Activated B cell treated with CpG ODN at 0.5 μM for 24 hours (primary cell): ENCODE results near the gene GTPBP1. TPM values are rescaled to one million over a fixed set of nuclear protein-coding genes. Genes with fewer than 3 reads are reported as not detected.

Experiments
- ATAC-seq: fragments of 200-7000 bp; cut with Tn5 transposase; one replicate; pipeline ENCODE4 v1.10.0; 2021; ENCODE audit warnings: low read depth, mild to moderate bottlenecking, moderate library complexity
- CTCF ChIA-PET: fragments of 350-600 bp; sonication (Branson Sonifier 250); formaldehyde crosslinking; loops from one replicate; lab custom pipeline; 2021; ENCODE audit warnings: antibody characterized with exemption; lab: Charles Lee
- POLR2A ChIA-PET: fragments of 350-600 bp; sonication (Branson Sonifier 250); formaldehyde crosslinking; loops from one replicate; lab custom pipeline; 2021; ENCODE audit warnings: antibody characterized with exemption; lab: Charles Lee
- DNase-seq: peaks from one replicate; pipeline ENCODE4 v3.0.0; 2022
- H3K27ac Mint-ChIP-seq: one replicate; pipeline ENCODE4 v1.8.0; 2020; ENCODE audit warnings: mixed read lengths
- H3K27me3 Mint-ChIP-seq: one replicate; pipeline ENCODE4 v1.8.0; 2021; ENCODE audit warnings: mixed read lengths
- H3K36me3 Mint-ChIP-seq: one replicate; pipeline ENCODE4 v1.8.0; 2021; ENCODE audit warnings: low read depth, mixed read lengths
- H3K4me1 Mint-ChIP-seq: one replicate; pipeline ENCODE4 v1.8.0; 2021; ENCODE audit warnings: mixed read lengths
- H3K4me3 Mint-ChIP-seq: one replicate; pipeline ENCODE4 v1.8.0; 2020; ENCODE audit warnings: mild to moderate bottlenecking, mixed read lengths
- H3K9me3 Mint-ChIP-seq: one replicate; pipeline ENCODE4 v1.8.0; 2020; ENCODE audit warnings: mixed read lengths
- intact Hi-C: fragments of 100-400 bp; cut with micrococcal nuclease; formaldehyde crosslinking; loops from one replicate; pipeline ENCODE4 v1.15.1; 2024
- total RNA-seq: library from RNA; stranded (reverse); gene quantifications from 2 replicates; pipeline ENCODE4 v1.2.3, GENCODE V29; 2022
- TF ChIP-seq, protein P1 (sequence below): fragments of 200-600 bp; IDR thresholded peaks from one replicate; pipeline ENCODE4 v1.8.0; 2022; ENCODE audit warnings: antibody characterized with exemption, mild to moderate bottlenecking

GTPBP1 gene
- total RNA-seq, 1 donor from 2014 or later: 103 TPM

DNA sequence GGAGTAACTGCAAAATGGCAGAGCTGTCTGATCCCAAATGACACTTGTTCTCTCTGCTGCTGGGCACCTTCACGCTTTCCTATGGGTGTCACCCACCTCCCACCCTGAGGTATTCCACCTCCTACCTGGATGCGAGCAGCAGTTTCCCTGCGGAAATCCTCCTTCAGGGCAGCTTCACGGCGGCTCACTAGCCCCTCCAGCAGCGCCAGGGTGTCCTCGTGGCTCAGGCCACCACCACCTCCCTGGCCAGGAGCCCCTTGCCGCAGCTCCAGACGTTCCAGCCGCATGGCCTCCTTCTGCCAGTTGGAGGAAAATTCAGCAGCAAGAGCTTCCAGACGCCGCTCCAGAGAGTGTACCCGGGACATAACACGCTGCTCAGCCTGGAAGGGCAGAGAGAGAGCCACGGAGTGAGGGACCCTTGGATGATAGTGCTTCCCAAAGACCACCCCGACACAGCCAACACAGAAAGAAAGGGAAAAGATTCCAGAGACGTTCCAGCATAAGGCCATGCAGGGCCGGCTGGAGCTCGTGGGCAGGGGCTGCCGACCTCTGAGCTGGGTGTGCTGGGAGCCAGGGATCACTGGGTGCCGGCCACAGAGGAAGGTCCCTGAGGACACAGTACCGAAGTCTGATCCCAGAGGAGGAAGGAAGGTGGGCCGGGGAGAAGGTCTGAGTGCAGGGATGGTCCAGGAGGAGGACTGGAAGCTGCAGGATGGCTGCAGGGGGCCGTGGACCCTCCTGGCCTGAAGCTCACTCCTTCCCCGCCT is 36.6 kb downstream of the GTPBP1 start:
- Mint-ChIP-seq H3K9me3 (no peaks in the 10 kb centered on the region), H3K4me1 (no peaks in the 10 kb centered on the region), H3K27me3 (no peaks in the 10 kb centered on the region), H3K36me3 (peaks cover 91% of the 10 kb centered on the region), H3K4me3 (no peak overlapping the region), H3K27ac (no peak overlapping the region)
- ChIA-PET CTCF (interaction anchor here (1.4 kb wide), 1 partner anchor 9 kb away, joined by 6 read pairs; no protein-coding TSS in a partner anchor), POLR2A (interaction anchor here (0.6 to 2.0 kb wide), 4 partner anchors 9 to 495 kb away, joined by 3 to 12 read pairs (median 4); no protein-coding TSS in a partner anchor)
- TF ChIP-seq, protein P1, sequence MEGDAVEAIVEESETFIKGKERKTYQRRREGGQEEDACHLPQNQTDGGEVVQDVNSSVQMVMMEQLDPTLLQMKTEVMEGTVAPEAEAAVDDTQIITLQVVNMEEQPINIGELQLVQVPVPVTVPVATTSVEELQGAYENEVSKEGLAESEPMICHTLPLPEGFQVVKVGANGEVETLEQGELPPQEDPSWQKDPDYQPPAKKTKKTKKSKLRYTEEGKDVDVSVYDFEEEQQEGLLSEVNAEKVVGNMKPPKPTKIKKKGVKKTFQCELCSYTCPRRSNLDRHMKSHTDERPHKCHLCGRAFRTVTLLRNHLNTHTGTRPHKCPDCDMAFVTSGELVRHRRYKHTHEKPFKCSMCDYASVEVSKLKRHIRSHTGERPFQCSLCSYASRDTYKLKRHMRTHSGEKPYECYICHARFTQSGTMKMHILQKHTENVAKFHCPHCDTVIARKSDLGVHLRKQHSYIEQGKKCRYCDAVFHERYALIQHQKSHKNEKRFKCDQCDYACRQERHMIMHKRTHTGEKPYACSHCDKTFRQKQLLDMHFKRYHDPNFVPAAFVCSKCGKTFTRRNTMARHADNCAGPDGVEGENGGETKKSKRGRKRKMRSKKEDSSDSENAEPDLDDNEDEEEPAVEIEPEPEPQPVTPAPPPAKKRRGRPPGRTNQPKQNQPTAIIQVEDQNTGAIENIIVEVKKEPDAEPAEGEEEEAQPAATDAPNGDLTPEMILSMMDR: no peak
- DNase-seq (no peak), ATAC-seq (no peak)
- intact Hi-C loops: no loop called here

DNA sequence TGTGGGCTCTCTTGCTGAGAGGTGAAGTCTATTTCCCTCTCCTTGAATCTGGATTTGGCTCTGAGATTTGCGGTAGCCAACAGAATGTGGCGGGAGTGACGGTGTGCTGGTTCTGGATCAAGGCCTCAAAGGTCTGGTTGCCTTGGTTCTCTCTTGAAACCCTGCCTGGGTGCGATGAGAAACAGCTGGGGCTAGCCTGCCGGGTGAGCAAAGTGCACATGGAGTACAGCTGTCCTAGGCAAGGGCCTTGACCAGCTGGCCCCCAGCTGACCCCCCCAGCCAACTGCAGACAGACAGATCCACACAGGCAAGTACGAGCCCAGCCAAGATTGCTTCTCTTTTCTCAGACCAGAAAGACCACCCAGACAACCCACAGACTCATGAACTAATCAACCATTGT is 39.2 kb downstream of the GTPBP1 start:
- DNase-seq (no peak), ATAC-seq (no peak)
- TF ChIP-seq, protein P1: no peak
- Mint-ChIP-seq H3K27me3 (no peaks in the 10 kb centered on the region), H3K27ac (peak overlapping the region; percentile 70), H3K36me3 (peaks cover 91% of the 10 kb centered on the region), H3K4me1 (peaks cover 7% of the 10 kb centered on the region), H3K4me3 (no peak overlapping the region), H3K9me3 (no peaks in the 10 kb centered on the region)
- intact Hi-C loops: no loop called here
- ChIA-PET POLR2A (interaction anchor here (1.3 kb wide), 1 partner anchor 63 kb away, joined by 4 read pairs; the partner anchor contains the start of gene TOMM22), CTCF (no interaction called here)

DNA sequence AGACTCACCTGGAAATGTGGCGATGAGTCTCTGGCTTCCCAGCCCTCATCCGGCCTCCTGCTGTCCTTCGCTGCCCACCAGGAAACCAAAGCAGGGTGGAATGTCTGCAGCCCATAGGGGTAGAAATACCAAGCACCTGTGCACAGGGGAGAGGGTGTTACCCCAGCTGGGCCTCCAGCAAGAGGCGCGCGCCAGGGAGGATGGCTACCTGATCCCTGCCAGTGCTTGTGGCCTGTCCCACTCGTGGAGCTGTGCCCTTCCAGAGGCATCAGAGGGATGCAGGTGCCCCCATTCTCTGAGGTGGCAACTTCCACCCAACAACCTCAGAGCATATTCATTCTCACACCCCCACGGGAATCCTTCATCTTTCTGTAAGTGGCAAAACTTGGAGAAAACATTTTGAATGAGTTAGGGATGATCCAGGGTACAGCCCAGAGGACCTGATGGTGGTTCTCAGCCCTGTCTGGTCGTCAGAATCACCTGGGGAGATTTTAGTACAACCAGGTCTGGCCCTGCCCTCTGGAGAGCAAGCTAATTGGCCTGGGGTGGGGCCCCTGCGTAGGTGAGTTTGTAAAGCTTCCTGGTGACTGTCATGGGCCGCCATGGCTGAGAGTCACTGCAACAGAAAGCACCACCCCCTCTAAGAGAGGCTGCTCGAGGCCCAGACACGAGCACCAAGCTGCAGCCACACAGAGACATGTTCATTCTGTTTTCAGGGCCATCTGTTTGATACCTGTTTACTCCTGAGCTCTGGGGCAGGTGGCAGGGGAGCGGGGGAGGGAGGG is 40.1 kb downstream of the GTPBP1 start:
- ChIA-PET CTCF (no interaction called here), POLR2A (interaction anchor here (1.3 kb wide), 1 partner anchor 64 kb away, joined by 4 read pairs; the partner anchor contains the start of gene TOMM22)
- TF ChIP-seq, protein P1: no peak
- no peak for ATAC-seq
- no peak overlapping the region for H3K4me3 Mint-ChIP-seq
- intact Hi-C loops: no loop called here
- H3K4me1 Mint-ChIP-seq: peaks cover 15% of the 10 kb centered on the region
- H3K27ac Mint-ChIP-seq: no peak overlapping the region
- DNase-seq: no peak
- peaks cover 87% of the 10 kb centered on the region for H3K36me3 Mint-ChIP-seq
- no peaks in the 10 kb centered on the region for H3K9me3 Mint-ChIP-seq
- no peaks in the 10 kb centered on the region for H3K27me3 Mint-ChIP-seq

DNA sequence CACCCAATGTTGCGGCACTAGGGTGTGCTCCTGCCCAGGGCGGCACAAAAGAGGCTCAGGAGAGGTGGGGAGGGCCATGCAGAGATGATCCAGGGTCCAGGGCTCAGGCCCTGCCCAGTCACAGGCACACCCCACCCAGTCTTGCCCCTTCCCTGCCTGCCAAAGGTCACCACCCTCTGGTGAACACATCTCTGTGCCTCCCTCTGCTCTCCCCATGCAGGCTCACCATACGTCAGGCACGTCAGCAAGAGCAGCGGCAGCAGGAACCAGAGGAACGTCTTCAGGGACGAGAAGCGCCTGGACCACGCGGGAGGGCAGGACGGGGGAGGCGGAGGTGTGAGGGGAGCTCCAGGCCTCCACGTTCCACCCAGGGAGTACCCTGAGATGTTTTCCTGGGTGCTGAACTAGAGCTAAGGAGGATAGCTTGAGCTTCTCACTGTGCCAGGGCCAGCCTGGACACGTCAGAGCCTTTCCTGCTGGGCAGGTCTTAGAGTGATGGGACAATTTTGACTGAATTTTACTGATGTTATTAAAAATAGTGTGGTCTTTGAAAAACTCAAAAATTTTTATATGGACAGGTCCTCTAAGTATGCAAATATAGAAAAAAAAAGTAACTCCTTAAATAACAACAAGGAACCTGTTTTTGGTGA is 42.9 kb downstream of the GTPBP1 start:
- CTCF ChIA-PET: interaction anchor here (0.7 kb wide), 1 partner anchor 15 kb away, joined by 4 read pairs; no protein-coding TSS in a partner anchor
- TF ChIP-seq, protein P1: no peak
- DNase-seq (no peak), ATAC-seq (no peak)
- peak overlapping the region; percentile 46 for H3K27ac Mint-ChIP-seq
- POLR2A ChIA-PET: interaction anchor here (1.6 kb wide), 1 partner anchor 14 kb away, joined by 6 read pairs; no protein-coding TSS in a partner anchor
- H3K4me1 Mint-ChIP-seq: peaks cover 41% of the 10 kb centered on the region
- intact Hi-C loops: no loop called here
- H3K9me3 Mint-ChIP-seq: no peaks in the 10 kb centered on the region
- peaks cover 83% of the 10 kb centered on the region for H3K36me3 Mint-ChIP-seq
- no peaks in the 10 kb centered on the region for H3K27me3 Mint-ChIP-seq
- H3K4me3 Mint-ChIP-seq: no peak overlapping the region
